ENCODE data around the gene PIKFYVE.

PIKFYVE gene

GRCh38 chr2:208371634-208371935, 105.5 kb downstream of the PIKFYVE start:
- POLR2A ChIA-PET = no interaction called here
- TF ChIP-seq ZNF530 (tag by site-specific recombination; IDR thresholded peaks at IDR 0.05; ENCODE audit: low read depth) (no peak), ZFP69B (tag by site-specific recombination; IDR thresholded peaks at IDR 0.05) (no peak), ZBTB21 (tag by site-specific recombination; IDR thresholded peaks at IDR 0.05) (no peak)
- no peaks in the 10 kb centered on the region for H3K9me3 ChIP-seq (ENCODE audit: control insufficient read depth, insufficient read depth, low read depth, low read length)
- H3K4me3 ChIP-seq (ENCODE audit: low read depth, low read length) = no peak overlapping the region
- no peaks in the 10 kb centered on the region for H3K36me3 ChIP-seq (ENCODE audit: control insufficient read depth in 2 of 2, insufficient read depth in 1 of 2, low read length in 2 of 2)
- no peaks in the 10 kb centered on the region for H3K4me1 ChIP-seq (ENCODE audit: control insufficient read depth, insufficient read depth, low read length)
- CTCF ChIA-PET = interaction anchor here (1.4 kb wide), 1 partner anchor 270 kb away, joined by 4 read pairs; no protein-coding TSS in a partner anchor
- no peak overlapping the region for H3K27ac ChIP-seq (ENCODE audit: extremely low read depth, low read depth, low read length)

GRCh38 chr2:208373460-208374089, 107.5 kb downstream of the PIKFYVE start:
- H3K4me3 ChIP-seq (ENCODE audit: low read depth, low read length) = no peak overlapping the region
- ChIA-PET POLR2A (no interaction called here), CTCF (interaction anchor here (0.6 to 2.0 kb wide), 21 partner anchors 9 to 1671 kb away, joined by 3 to 17 read pairs (median 3); no protein-coding TSS in a partner anchor)
- H3K36me3 ChIP-seq (ENCODE audit: control insufficient read depth in 2 of 2, insufficient read depth in 1 of 2, low read length in 2 of 2) = no peaks in the 10 kb centered on the region
- H3K27ac ChIP-seq (ENCODE audit: extremely low read depth, low read depth, low read length) = no peak overlapping the region
- TF ChIP-seq EGR2 (tag by site-specific recombination; IDR thresholded peaks at IDR 0.05; ENCODE audit: low read depth) (no peak), BCL11A (tag by site-specific recombination; IDR thresholded peaks at IDR 0.05; ENCODE audit: low read depth) (no peak), ZNF544 (tag by site-specific recombination; IDR thresholded peaks at IDR 0.05) (no peak), CTCF (tag by site-specific recombination; IDR thresholded peaks at IDR 0.05) (peak; percentile 50; the same call in 1 of the 2 replicates), ZNF112 (tag by site-specific recombination; IDR thresholded peaks at IDR 0.05) (no peak), ZNF654 (tag by site-specific recombination; IDR thresholded peaks at IDR 0.05; ENCODE audit: low read depth) (peak; percentile 53), TCF7L2 (IDR thresholded peaks at IDR 0.05; ENCODE audit: borderline replicate concordance, low read depth, low read length) (no peak), ZNF48 (tag by site-specific recombination; IDR thresholded peaks at IDR 0.05) (no peak), ZBTB21 (tag by site-specific recombination; IDR thresholded peaks at IDR 0.05) (no peak), ZNF280C (tag by site-specific recombination; IDR thresholded peaks at IDR 0.05) (no peak), ZNF660 (tag by site-specific recombination; IDR thresholded peaks at IDR 0.05) (no peak), ZIC2 (tag by site-specific recombination; IDR thresholded peaks at IDR 0.05) (no peak), ZNF174 (tag by site-specific recombination; IDR thresholded peaks at IDR 0.05) (no peak), ZNF558 (tag by site-specific recombination; IDR thresholded peaks at IDR 0.05) (no peak), ZNF169 (tag by site-specific recombination; IDR thresholded peaks at IDR 0.05) (no peak), ZNF211 (tag by site-specific recombination; IDR thresholded peaks at IDR 0.05; ENCODE audit: low read depth) (no peak), ZNF785 (tag by site-specific recombination; IDR thresholded peaks at IDR 0.05) (no peak), ZNF146 (tag by site-specific recombination; IDR thresholded peaks at IDR 0.05) (no peak), IKZF3 (tag by site-specific recombination; IDR thresholded peaks at IDR 0.05) (peak; percentile 74)
- TF ChIP-seq, protein P1, sequence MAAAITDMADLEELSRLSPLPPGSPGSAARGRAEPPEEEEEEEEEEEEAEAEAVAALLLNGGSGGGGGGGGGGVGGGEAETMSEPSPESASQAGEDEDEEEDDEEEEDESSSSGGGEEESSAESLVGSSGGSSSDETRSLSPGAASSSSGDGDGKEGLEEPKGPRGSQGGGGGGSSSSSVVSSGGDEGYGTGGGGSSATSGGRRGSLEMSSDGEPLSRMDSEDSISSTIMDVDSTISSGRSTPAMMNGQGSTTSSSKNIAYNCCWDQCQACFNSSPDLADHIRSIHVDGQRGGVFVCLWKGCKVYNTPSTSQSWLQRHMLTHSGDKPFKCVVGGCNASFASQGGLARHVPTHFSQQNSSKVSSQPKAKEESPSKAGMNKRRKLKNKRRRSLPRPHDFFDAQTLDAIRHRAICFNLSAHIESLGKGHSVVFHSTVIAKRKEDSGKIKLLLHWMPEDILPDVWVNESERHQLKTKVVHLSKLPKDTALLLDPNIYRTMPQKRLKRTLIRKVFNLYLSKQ (tag by site-specific recombination; IDR thresholded peaks at IDR 0.05; ENCODE audit: borderline replicate concordance) = no peak
- TF ChIP-seq, protein P2, sequence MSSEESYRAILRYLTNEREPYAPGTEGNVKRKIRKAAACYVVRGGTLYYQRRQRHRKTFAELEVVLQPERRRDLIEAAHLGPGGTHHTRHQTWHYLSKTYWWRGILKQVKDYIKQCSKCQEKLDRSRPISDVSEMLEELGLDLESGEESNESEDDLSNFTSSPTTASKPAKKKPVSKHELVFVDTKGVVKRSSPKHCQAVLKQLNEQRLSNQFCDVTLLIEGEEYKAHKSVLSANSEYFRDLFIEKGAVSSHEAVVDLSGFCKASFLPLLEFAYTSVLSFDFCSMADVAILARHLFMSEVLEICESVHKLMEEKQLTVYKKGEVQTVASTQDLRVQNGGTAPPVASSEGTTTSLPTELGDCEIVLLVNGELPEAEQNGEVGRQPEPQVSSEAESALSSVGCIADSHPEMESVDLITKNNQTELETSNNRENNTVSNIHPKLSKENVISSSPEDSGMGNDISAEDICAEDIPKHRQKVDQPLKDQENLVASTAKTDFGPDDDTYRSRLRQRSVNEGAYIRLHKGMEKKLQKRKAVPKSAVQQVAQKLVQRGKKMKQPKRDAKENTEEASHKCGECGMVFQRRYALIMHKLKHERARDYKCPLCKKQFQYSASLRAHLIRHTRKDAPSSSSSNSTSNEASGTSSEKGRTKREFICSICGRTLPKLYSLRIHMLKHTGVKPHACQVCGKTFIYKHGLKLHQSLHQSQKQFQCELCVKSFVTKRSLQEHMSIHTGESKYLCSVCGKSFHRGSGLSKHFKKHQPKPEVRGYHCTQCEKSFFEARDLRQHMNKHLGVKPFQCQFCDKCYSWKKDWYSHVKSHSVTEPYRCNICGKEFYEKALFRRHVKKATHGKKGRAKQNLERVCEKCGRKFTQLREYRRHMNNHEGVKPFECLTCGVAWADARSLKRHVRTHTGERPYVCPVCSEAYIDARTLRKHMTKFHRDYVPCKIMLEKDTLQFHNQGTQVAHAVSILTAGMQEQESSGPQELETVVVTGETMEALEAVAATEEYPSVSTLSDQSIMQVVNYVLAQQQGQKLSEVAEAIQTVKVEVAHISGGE (tag by site-specific recombination; conservative IDR thresholded peaks at IDR 0.05; ENCODE audit: low read depth) = no peak
- no peaks in the 10 kb centered on the region for H3K9me3 ChIP-seq (ENCODE audit: control insufficient read depth, insufficient read depth, low read depth, low read length)
- H3K4me1 ChIP-seq (ENCODE audit: control insufficient read depth, insufficient read depth, low read length) = no peaks in the 10 kb centered on the region
